DMS153 treated with DMSO at 0.1 percent for 48 hours (cell line): ENCODE measurements around the gene CNNM4.
"Not testable (repeated sequence)": the region's sequence is repeated elsewhere in the genome, so short reads cannot be mapped to it uniquely, and the experiment has no call there.

Source experiments
- DNase-seq: peaks from one replicate; lab custom pipeline; 2025; ENCODE audit not compliant: unreplicated experiment; lab: John Stamatoyannopoulos, UW

The CNNM4 gene

DNA sequence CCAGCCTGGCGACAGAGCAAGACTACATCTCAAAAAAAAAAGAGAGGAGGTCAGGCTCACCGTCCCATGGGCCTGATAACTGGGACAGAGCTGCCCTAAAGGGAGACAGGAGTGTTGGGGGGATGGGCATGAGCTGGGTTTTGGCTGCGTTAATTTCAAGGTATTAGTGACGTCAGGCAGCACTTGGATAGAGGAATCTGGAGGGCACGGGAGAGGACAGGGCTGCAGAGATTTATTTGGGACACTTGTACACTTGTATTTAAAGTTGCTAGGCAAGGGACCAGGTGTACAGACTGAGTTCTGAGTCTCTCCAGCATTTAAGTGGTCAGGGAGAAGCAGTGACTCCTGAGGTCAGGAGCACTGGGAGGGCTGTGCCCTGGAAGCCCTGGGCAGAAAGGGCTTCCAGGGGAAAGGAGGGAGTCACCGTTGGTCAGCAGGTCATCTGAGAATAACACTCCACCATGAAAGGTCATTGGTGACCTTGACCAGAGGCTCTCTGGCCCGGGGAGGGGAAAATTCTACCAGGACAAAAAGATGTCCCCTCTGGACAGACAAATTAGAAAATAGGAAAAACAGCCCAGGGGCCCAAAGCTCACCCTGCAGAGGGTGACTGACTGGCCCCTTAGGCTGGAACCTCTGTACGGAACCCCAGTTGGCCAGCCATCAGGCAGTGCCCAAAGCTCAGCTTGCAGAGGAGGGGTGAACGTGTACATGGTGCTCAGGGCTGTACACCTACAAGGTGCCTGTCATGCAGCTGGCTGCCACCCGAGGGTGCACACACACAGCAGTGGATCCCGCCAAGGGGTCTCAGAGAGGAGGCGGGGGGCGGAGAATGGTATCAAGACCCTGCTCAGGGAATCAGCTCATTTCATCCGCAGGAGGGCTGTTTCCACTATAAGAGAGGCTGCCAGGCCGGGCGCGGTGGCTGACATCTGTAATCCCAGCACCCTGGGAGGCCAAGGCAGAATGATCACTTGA is 32.4 kb downstream of the CNNM4 start:
- DNase-seq: no peak

DNA sequence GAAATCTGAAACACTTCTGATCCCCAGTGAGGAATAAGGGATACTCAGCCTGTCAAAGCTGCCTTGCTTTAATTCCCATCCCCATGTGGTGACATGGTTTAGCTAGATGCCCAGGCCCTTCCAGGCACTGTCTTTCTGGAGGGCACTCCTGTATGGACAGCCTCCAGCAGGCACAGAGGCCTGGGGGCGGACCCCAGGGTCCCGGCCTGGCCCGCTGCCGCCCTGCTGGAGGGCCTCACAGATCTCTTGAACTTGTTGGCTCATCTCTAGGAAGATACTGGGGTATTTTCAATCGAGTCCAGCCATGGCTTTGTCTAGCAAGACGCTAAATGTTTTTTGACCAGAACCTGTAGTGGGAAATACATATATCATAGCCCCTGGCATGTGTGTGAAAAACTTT is 34.4 kb downstream of the CNNM4 start:
- DNase-seq: no peak

DNA sequence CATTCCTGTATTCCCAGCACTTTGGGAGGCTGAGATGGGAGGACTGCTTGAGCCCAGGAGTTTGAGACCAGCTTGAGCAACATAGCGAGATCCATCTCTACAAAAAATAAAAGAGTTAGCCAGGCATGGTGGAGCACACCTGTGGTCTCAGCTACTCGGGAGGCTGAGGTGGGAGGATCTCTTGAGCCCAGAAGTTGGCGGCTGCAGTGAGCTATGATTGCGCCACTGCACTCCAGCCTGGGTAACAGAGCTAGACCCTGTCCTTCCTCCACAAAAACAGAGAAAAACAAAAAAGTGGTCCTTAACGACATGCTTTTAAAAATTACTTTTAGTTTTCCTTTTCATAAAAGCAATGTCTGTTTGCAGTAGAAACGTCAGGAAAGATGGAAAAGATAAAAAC is 35.8 kb downstream of the CNNM4 start:
- not testable (repeated sequence) for DNase-seq

DNA sequence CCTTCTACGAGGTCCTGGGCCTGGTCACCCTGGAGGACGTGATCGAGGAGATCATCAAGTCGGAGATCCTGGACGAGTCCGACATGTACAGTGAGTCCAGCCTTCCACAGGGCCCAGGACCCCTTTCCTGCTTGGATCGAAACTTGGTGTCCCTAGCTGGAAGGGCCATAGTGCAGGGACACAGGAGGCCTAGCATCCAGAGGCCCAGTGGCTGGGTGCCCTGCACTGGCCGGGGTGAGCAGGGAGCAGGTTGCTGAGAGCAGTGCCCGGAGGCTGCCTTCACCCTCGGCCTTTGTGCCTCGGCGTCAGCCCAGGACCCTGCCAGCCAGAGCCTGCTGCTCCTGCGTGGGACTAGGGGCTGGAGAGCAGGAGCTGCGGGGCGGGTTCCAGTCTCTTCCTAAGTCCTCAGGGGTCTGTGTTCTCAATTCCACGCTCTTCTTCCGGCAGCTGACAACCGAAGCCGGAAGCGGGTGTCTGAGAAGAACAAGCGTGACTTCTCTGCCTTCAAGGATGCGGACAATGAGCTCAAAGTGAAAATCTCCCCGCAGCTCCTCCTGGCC is 36.4 kb downstream of the CNNM4 start:
- DNase-seq: no peak

- DNase-seq: no peak
Measured at GRCh38 chr2:96798733-96799622, 38.3 kb downstream of the CNNM4 start.

GRCh38 chr2:96799623-96799935 is 38.9 kb downstream of the CNNM4 start:
- no peak for DNase-seq

DNA sequence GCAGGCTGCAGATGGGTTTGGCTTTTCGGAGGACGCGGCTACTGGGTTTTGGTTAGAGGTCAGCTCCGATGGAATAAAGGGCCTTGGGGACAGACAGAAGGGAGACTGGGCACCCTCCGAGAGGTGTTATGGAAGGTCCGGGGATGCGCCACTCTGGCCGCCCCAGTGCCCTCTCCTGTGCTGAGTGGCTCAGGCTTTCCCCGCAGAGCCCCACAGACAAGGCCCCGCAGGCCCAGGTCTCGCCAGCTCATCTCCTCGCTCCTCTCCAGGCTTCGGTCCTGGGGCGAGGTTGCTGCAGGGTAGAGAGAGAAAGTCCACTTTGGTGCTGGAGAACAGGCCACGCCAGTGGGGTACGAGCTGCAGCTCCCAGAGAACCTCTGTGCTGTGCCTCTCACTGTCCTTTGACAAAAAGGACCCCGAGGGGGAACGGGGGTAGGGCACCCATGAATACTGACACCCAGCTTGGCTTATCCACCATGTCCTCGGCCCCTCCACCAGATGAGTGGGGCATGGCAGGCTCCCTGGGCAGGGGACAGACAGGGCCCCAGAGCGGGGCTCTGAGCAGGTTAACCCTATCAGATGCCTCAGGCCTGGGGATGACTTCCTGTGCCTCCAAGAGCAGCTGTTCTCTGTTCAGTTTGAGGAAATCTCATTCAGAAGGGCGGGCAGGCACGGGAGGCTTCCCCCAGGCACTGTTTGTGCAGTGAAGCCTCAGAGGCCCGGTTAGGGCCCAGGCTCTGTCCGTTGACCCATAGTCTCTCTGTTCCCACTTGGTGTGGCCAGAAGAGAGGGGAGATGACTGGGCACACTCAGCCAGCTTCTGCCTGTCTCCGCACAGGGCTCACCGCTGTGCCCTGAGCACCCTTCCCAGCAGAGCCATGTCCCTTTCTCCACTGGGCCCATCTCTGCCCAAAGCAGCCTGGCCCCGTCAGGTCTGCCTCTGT is 39.6 kb downstream of the CNNM4 start:
- no peak for DNase-seq

DNA sequence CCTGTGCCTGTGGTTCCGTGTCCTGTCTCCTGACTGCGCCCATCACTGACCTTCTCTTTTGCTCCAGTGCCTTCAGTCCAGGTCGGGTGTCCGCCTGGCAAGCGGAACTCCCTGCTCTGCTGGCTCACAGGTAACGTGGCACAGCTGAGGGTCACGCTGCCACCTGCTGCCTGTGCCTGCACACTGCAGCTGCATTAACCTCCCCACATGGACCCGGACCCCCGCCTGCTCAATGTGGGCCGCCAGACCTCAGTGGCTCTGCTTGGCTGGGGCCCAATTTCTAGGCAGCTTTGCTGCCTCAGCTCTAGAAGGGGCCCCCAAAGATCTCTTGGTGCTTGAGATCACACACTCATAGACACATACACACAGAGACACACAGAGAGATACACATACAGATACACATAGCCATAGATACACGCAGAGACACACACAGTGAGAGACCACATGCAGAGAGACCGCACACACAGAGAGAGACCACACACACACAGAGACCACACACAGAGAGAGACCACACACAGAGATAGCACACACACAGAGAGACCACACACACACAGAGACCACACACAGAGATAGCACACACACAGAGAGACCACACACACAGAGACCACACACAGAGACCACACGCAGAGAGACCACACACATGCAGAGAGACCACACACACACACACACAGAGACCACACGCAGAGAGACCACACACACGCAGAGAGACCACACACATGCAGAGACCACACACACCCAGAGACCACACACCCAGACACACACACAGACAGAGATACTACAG is 40.5 kb downstream of the CNNM4 start:
- DNase-seq: peak; percentile 24

- DNase-seq: no peak
Measured at GRCh38 chr2:96801786-96802595, 41.3 kb downstream of the CNNM4 start.

DNA sequence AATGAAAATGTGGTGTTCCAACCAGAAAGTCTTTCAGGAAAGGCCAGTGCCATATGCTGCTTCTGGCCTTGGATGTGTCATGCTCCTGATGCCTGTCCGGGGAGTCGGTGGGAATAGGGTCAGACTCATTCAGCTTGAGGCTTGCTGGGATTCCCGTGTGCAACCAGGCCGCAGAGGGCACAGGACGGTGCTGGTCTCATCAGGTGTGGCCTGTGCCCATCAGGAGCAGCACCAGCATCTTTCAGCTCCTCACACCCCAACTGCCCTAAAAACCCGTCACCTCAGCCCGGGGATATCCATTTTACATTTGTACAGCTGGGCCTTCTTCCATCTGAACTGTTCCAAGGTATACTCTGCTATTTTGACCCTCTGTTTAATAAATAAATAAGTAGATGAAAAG is 42.0 kb downstream of the CNNM4 start:
- no peak for DNase-seq

GRCh38 chr2:96804986-96805385 is 44.3 kb downstream of the CNNM4 start:
- DNase-seq: no peak

DNA sequence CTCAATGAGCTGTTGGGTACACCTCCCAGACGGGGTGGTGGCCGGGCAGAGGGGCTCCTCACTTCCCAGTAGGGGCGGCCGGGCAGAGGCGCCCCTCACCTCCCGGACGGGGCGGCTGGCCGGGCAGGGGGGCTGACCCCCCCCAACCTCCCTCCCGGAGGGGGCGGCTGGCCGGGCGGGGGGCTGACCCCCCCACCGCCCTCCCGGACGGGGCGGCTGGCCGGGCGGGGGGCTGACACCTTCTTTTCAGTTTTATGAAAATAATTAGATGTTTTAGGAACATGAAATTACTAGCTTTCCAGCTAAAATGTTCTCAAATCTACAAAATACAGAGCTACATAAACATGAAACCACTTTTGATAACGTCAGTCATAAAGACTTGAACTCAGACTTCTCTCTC is 45.2 kb downstream of the CNNM4 start:
- DNase-seq: not testable (repeated sequence)

DNA sequence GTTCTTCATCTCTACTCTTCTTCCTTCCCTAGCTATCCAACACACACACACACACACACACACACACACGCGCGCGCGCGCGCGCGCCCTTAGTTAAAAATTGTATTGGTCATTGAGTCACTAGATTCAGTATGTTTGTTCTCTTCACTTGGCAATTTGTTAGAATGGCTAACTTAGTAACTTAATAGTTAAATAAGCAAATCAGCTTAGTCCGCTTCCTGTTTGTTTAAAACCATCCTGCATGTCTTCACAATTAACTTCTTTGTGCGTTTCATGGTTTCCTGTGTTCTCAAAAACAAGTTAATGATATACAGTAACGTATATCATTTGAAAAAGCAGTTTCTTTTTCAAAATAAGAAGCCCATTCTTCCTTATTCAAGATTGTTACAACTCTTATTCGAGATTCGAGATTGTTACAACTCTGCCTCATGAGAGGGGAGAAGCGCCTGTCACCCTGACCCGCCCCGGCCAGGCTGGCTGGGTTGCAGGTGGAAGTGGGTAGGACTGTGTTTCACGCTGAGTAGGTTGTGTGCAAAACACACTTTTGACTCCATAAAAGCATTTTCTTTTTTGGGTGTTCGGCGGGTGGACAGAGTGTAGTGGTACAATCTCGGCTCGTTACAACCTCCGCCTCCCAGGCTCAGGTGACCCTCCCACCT is 45.9 kb downstream of the CNNM4 start:
- DNase-seq: no peak

DNA sequence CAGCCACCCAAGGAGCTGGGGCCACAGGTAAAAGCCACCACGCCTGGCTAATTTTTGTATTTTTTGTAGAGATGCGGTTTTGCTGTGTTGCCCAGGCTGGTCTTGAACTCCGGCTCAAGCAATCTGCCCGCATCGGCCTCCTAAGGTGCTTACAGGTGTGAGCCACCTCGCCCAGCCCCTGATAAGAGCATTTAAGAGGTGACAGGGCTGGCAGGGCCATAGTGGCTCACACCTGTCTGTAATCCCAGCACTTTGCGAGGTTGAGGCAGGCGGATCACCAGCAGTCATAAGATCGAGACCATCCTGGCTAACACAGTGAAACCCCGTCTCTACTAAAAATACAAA is 46.4 kb downstream of the CNNM4 start:
- no peak for DNase-seq

- DNase-seq: no peak
Measured at GRCh38 chr2:96808176-96808837, 47.6 kb downstream of the CNNM4 start.

GRCh38 chr2:96809216-96809882 is 48.6 kb downstream of the CNNM4 start:
- DNase-seq: no peak

DNA sequence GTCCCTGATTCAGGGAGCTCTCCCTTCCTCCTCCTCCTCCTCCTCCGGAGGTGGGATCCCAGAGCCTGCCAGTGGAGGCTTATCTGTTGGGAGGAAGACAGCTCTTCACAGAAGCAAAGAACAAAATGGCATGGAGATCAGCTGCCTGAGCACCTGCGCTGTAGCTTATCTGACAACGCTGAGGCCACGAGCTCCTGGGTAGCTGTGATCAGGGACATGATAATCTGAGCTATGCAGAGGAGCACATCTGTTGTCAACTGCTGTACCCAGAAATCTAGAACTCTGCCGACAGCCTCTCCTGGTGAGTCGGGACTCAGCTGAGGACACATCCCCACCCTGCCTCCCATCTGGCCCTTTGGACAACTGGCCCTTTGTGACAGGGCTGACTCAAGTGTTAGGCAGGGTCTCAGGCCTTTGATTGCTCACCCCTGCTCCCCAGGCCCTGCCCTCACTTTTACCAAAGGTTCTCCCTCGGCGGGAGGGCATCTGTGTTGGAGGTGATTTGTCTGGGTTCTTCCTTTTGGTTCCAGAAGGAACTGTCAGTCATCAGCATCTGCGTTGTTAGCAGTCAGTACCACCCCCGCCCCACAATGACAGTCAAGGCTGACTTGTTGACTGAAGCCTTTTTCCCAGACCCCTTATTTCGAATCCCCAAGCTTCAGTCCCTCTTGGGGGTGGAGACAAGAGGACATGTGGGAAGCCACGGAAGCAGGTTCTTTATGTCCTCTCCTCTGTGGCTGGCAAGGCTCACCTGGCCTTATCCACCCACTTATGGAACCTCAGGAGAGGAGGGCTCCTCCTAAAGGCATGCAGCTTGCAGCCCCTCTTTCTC is 49.5 kb downstream of the CNNM4 start:
- no peak for DNase-seq
